ENCODE results near the gene SH3PXD2A.
A peak's percentile ranks its signal among the peaks of the same experiment; 100 is the strongest.
"Not testable (repeated sequence)": the region's sequence is repeated elsewhere in the genome, so short reads cannot be mapped to it uniquely, and the experiment has no call there.

SH3PXD2A gene

GRCh38 chr10:103789771-103790201 lies 65.6 kb downstream of the SH3PXD2A start:
- no peak for DNase-seq

DNA sequence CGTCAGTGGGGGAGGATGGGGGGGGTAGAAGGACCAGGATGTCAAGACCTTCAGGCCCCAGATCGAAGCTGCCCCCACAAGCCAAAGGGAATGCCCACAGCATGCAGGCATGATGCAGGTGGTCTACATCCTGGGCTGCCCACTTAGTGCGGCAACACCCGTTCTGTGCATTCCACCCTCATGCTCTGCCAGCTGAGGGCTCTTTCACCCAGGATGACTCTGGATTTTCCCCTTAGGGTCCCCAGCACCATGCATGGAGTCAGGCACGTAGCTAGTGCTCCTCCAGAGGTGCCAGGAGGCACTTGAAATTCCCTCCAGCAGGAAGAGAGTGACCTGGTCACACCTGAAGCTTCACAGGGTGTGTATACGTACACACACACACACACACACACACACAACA lies 66.2 kb downstream of the SH3PXD2A start:
- DNase-seq: no peak

GRCh38 chr10:103787331-103787730 lies 68.0 kb downstream of the SH3PXD2A start:
- no peak for DNase-seq

GRCh38 chr10:103786020-103786419 lies 69.4 kb downstream of the SH3PXD2A start:
- DNase-seq: no peak

- no peak for DNase-seq
Observed at GRCh38 chr10:103784723-103785418, 70.5 kb downstream of the SH3PXD2A start.

DNA sequence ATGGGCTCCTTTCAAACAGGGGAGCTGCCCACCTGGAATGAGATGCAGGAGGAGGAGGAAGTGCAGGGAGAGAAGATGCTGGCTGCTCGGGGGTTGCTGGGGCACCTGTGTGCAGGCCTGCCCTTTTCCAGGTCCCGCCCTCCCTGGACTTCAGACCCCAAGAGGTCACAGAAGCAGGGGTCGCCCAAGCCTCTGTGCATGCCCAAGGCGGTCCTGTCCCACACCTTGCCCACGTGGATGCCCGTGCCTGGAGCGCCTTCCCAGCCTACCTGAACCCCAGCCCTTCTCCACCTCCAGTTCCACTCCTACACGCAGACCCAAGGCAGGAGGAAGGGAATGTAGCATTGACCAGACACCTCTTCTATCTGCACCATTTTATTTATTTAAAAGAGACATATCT lies 71.3 kb downstream of the SH3PXD2A start:
- no peak for DNase-seq

DNA sequence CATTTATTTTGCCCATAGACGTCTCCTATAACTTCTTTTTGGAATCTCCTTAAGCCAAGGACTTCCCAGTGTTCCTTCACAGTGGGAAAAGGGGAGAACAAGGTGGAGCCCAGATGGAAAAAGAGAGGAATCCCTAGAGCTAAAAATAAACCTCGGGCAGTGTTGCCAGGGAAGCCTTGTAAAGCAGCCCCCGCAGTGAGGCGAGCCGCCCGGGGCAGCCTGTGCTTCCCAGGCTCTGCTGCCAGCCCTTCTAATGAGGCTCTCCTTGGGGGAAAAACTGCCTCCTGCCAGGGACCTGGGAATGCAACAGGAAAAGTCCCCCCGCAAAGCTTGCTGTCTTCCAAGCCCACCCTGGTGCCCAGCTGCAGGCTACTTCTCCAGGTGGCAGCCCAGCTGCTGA lies 71.7 kb downstream of the SH3PXD2A start:
- no peak for DNase-seq

DNA sequence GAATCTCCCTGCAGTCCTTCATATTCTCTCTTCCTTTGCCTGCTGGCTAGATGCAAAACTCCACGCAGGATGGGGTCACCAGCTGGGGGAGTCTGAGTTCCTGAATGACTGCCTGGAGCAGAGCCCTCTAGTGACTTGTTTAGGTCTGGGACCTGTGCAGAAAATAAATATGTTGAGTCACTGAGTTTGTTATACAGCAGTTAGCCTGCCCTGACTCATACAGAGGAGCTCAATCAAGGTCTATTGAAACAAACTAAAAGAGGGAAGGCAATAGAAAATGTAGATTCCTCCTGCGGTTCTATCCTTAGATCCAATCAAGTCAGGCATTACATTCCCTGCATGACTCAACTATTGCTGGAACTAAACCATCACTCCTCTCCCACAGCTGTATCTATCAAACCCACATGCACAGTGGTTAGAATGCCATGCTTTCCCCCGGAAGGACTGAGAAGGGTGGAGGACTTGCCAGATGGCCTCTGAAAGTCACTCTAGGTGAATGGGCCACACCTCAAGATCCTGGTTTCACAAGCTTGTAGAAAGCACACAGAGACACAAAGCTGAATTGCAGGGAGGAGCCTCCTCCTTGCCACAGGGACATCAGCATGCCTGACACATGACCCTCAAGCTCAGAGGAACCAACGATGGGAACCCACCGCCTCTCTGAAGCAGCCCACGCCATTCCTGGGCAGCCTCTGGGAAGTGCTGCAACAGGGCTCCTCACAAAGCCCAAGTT lies 73.9 kb downstream of the SH3PXD2A start:
- DNase-seq: no peak

- DNase-seq: no peak
Observed at GRCh38 chr10:103780242-103781149, 74.9 kb downstream of the SH3PXD2A start.

- no peak for DNase-seq
Observed at GRCh38 chr10:103778358-103779139, 76.8 kb downstream of the SH3PXD2A start.

GRCh38 chr10:103776878-103777591 lies 78.3 kb downstream of the SH3PXD2A start:
- DNase-seq: no peak

DNA sequence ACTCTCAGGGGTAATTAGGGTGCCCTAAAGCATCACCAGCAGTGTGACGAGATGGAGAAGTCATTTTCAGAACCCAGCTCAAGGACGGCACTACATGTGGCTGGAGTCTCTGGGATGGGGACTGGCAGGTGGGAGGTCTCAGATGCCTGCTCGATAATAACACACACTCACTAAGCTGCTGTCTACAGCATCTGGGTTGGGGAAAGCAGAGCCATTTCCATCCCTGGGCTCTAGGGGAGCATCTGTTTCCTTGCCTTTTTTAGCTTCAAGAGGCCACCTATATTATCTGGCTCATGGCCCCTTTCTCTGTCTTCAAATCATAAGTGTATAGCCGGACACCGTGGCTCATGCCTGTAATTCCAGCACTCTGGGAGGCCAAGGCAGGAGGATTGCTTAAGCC lies 79.6 kb downstream of the SH3PXD2A start:
- no peak for DNase-seq

GRCh38 chr10:103772846-103773245 lies 82.5 kb downstream of the SH3PXD2A start:
- DNase-seq: not testable (repeated sequence)

- DNase-seq: peak in 3 of 4 experiments; percentile 23 to 39 (median 27)
Observed at GRCh38 chr10:103772096-103772845, 83.1 kb downstream of the SH3PXD2A start.

- DNase-seq: no peak
Observed at GRCh38 chr10:103770139-103770538, 85.2 kb downstream of the SH3PXD2A start.

DNA sequence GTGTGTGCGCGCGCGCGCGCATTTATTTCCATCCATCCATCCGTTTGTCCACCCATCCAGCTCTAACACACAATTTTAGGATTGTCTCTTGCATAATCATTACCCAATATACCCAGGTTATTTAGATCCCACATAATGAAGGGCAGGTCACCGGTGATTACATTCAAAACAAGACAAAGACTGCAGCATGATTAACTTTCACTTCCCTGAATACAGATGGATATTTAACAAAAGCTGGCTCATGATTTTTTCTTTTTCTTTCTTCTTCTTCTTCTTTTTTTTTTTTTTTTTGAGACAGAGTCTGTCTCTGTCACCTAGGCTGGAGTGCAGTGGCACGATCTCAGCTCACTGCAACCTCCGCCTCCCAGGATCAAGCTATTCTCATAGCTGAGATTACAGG lies 86.2 kb downstream of the SH3PXD2A start:
- no peak for DNase-seq

GRCh38 chr10:103768345-103768744 lies 87.0 kb downstream of the SH3PXD2A start:
- DNase-seq: no peak

- DNase-seq: no peak
Observed at GRCh38 chr10:103767756-103768155, 87.6 kb downstream of the SH3PXD2A start.

DNA sequence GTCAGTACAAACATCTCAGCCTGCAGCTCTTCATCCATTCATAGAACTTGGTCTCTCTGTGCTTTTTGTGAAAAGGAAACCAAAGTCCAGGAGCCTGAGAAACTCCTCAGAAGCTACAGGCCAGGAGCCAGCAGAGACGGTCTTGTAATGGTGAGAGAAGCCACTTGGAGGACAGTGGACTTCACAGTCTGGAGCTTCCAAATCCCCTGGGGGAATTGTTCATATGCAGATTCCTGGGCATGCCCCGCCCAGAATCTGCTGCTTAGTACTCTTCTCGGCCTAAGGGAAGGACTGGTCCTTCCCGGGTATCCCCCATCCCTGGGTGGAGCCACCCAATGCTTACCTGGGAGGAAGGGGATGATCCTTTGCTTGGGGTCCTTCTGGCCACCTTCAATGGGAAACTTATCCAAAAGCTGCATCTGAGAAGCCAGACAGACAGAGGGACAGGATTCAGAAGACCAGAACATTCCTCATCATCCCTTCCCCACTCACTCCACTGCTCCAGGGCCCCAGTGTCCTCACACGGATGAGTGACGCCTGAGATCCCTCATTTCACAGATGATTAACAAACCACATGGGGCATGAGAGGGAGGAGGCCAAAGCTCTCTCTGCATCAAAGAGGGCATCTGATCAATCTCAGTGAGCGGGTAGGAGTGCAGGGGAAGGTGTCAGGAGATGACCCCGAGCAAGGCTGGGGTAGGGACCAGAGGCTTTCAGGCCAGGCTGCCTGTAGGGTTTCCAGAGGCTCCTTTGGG lies 88.4 kb downstream of the SH3PXD2A start:
- DNase-seq: no peak

DNA sequence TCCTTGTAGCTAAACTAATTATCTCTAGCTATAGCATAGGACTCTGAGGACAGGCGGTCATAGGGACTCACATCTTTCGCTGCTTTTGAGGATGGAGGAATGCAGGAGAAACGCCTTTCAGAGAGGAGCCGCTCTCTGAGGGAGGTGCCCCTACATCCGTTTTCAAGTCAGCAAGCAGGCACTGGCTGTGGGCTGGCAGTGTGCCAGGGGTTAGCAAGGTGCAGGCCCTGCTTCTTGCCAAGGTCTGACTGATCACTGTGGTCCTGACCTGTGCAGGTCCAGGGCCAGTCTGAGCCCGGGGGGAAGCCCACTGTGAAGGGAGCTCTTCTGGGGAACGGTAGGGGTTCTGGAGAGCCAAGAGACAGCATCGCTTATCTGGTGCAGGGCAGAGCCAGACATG lies 89.4 kb downstream of the SH3PXD2A start:
- peak; percentile 42 to 84 (median 70) for DNase-seq

Measured in activated CD4-positive, CD25-positive, alpha-beta regulatory T cell (primary cell).